Uterus (tissue), 4 donors: ENCODE results near the gene CNST. TPM values are rescaled to one million over a fixed set of nuclear protein-coding genes. Genes with fewer than 3 reads are reported as not detected.
"Not testable (repeated sequence)": the region's sequence is repeated elsewhere in the genome, so short reads cannot be mapped to it uniquely, and the experiment has no call there.

Source experiments
- DNase-seq, 2 donors: peaks; one replicate each; pipeline ENCODE4 v3.0.0-alpha.2; 2019 to 2020
- H3K27ac ChIP-seq, 2 donors: fragments of 200-600 bp; sonication (generic); 1 replicate in 1 of 2; 2 replicates in 1 of 2; pipeline ENCODE4 v1.5.1; 2016 to 2018
- H3K27me3 ChIP-seq, 2 donors: fragments of 200-600 bp; sonication (generic); one replicate each; pipeline ENCODE4 v1.5.1; 2018 to 2019; ENCODE audit warnings: control low read depth in 1 of 2
- H3K36me3 ChIP-seq, 2 donors: fragments of 200-600 bp; sonication (generic); one replicate each; pipeline ENCODE4 v1.5.1; 2019; ENCODE audit warnings: control low read depth in 1 of 2
- H3K4me1 ChIP-seq, 2 donors: fragments of 200-600 bp; sonication (generic); one replicate each; pipeline ENCODE4 v1.5.1; 2018 to 2019; ENCODE audit warnings: control low read depth in 1 of 2
- H3K4me3 ChIP-seq, 2 donors: fragments of 200-600 bp; sonication (generic); 1 replicate in 1 of 2; 2 replicates in 1 of 2; pipeline ENCODE4 v1.5.1; 2018 to 2019; ENCODE audit warnings: mild to moderate bottlenecking in 1 of 2
- H3K9me3 ChIP-seq, 2 donors: fragments of 200-600 bp; sonication (generic); one replicate each; pipeline ENCODE4 v1.5.1; 2019; ENCODE audit warnings: control low read depth in 1 of 2
- CTCF ChIP-seq, 4 experiments: fragments of 200-600 bp in 2 of 4; fragments of 450-650 bp in 2 of 4; sonication (generic) in 2 of 4; IDR thresholded peaks; one replicate each; pipeline ENCODE4 v1.5.1; 2016 to 2019; ENCODE audit warnings: antibody characterized with exemption in 4 of 4, mild to moderate bottlenecking in 2 of 4, moderate library complexity in 1 of 4
- POLR2A ChIP-seq, 2 donors: fragments of 450-650 bp; IDR thresholded peaks; one replicate each; pipeline ENCODE4 v1.6.1; 2016; ENCODE audit warnings: antibody characterized with exemption in 2 of 2, mild to moderate bottlenecking in 1 of 2, moderate library complexity in 1 of 2
- intact Hi-C: fragments of 100-400 bp; cut with DNase I; formaldehyde crosslinking; loops from one replicate; pipeline ENCODE4 v1.15.1; 2023; ENCODE audit warnings: low total_unique reads
- total RNA-seq, 4 donors: library from RNA; depleted of rRNA in 3 of 4; stranded (reverse); fragments of >200 nt in 3 of 4; gene quantifications; one replicate each; pipeline versions ENCODE4 v1.1.0 to v1.2.4, GENCODE V29; 2014 to 2023
- donor health status: DM: yes; HTN: yes; CAD: no.

The CNST gene
- total RNA-seq, 4 donors from 2014 or later: 19.7 to 31.0 (median 29.2) TPM

GRCh38 chr1:246571309-246571708, 5.1 kb downstream of the CNST start:
- intact Hi-C loops, H3K27me3 ChIP-seq, H3K4me3 ChIP-seq, H3K36me3 ChIP-seq, DNase-seq, H3K9me3 ChIP-seq, H3K4me1 ChIP-seq: not testable (repeated sequence)
- TF ChIP-seq POLR2A (IDR thresholded peaks at IDR 0.05): peak in 1 of 2 donors; percentile 14
- peak overlapping the region; percentile 26 to 70 for H3K27ac ChIP-seq

DNA sequence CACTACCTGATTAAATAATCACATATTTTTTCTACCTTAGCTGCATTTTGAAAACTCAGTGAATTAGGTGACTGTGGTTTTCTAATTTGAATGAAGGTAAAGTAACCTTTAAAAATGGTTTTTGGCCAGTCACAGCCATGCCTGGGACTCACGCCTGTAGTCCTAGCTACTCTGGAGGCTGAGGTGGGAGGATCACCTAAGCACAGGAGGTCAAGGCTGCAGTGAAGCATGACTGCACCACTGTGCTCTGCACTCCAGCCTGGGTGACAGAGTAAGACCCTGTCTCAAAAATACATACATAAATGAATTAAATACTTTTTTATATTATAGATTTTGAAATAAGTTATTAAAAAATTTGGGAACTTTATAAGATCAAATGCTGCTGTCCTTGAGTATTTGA, 5.7 kb downstream of the CNST start:
- no peak overlapping the region for H3K4me3 ChIP-seq
- peak overlapping the region; percentile 26 to 70 for H3K27ac ChIP-seq
- H3K27me3 ChIP-seq: no peaks in the 10 kb centered on the region
- no peaks in the 10 kb centered on the region for H3K4me1 ChIP-seq
- intact Hi-C loops: no loop called here
- H3K36me3 ChIP-seq: no peaks in the 10 kb centered on the region
- TF ChIP-seq POLR2A (IDR thresholded peaks at IDR 0.05) (no peak), CTCF (IDR thresholded peaks at IDR 0.05) (no peak)
- H3K9me3 ChIP-seq: no peaks in the 10 kb centered on the region
- no peak for DNase-seq

GRCh38 chr1:246572785-246573184, 6.5 kb downstream of the CNST start:
- Histone ChIP-seq H3K9me3 (no peaks in the 10 kb centered on the region), H3K4me3 (no peak overlapping the region), H3K36me3 (no peaks in the 10 kb centered on the region), H3K27ac (peak overlapping the region in 1 of 2 donors; percentile 65), H3K4me1 (no peaks in the 10 kb centered on the region), H3K27me3 (no peaks in the 10 kb centered on the region)
- no peak for TF ChIP-seq POLR2A (IDR thresholded peaks at IDR 0.05)
- DNase-seq: no peak
- intact Hi-C loops: no loop called here

DNA sequence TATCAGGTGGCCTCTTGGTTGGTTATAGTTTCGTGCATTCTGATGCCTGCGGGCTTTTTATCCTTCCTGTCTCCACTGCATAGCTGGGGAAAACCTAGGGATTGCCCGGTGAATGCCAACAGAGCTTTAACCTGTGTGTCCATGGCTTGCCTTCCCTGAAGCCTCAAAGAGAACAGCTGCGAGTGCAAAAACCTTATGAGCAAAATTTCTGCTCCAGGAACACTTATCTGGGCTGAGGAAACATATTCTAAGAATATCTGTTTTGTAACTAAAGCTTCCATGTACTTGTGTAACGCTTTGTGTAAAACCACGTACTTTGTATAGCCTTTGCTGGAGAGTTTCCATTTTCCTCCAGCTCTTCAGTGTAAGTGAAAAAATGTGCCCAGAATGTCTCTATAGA, 7.2 kb downstream of the CNST start:
- intact Hi-C loops: no loop called here
- Histone ChIP-seq H3K27me3 (no peaks in the 10 kb centered on the region), H3K27ac (peak overlapping the region in 1 of 2 donors; percentile 65)

GRCh38 chr1:246576709-246577032, 10.4 kb downstream of the CNST start:
- no peaks in the 10 kb centered on the region for H3K27me3 ChIP-seq
- H3K4me3 ChIP-seq: no peak overlapping the region
- DNase-seq: no peak
- peak overlapping the region in 1 of 2 donors; percentile 31 for H3K27ac ChIP-seq
- H3K9me3 ChIP-seq: no peaks in the 10 kb centered on the region
- no peaks in the 10 kb centered on the region for H3K36me3 ChIP-seq
- H3K4me1 ChIP-seq: peaks cover 0 to 10% of the 10 kb centered on the region in 2 donors
- intact Hi-C loops: no loop called here
- TF ChIP-seq POLR2A (IDR thresholded peaks at IDR 0.05) (no peak), CTCF (IDR thresholded peaks at IDR 0.05) (no peak)

More for the DNA sequence above, 7.2 kb downstream of the CNST start:
- no peaks in the 10 kb centered on the region for H3K9me3 ChIP-seq
- TF ChIP-seq CTCF (IDR thresholded peaks at IDR 0.05): no peak
- no peak for TF ChIP-seq POLR2A (IDR thresholded peaks at IDR 0.05)
- no peak overlapping the region for H3K4me3 ChIP-seq
- no peaks in the 10 kb centered on the region for H3K4me1 ChIP-seq
- DNase-seq: no peak
- no peaks in the 10 kb centered on the region for H3K36me3 ChIP-seq

DNA sequence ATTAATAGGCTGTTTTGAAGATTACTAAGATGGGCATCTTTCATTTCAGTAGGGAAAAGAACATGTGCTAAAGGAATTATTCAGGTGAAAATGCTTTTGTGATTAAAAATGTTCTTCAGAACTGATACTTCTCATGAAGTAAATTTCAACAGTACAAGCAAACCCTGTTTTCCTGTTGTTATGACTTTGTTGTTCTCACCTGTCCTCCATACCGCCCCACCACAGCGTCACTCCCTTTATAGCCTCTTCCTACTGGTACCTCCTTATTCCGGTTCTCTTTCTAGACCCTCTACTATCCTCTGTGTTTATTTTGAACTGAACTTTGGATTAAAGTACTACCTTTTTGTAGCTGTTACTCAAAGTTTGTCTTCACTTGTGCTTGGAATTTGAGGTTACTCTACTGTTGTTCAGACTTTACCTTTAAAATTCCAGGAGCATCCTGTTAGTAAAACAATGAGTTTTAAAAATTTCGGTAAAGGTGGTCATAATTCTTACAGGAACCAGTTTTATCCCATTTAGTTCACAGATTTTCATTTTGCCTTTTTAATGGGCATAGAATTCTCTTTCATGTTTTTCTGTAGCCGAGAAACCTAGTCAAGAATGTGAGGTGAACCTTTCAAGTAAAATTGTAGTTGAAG, 10.9 kb downstream of the CNST start:
- peaks cover 0 to 10% of the 10 kb centered on the region in 2 donors for H3K4me1 ChIP-seq
- no peaks in the 10 kb centered on the region for H3K36me3 ChIP-seq
- intact Hi-C loops: no loop called here
- DNase-seq: no peak
- H3K27me3 ChIP-seq: no peaks in the 10 kb centered on the region
- H3K9me3 ChIP-seq: no peaks in the 10 kb centered on the region
- H3K27ac ChIP-seq: peak overlapping the region in 1 of 2 donors; percentile 31
- TF ChIP-seq POLR2A (IDR thresholded peaks at IDR 0.05) (no peak), CTCF (IDR thresholded peaks at IDR 0.05) (no peak)
- no peak overlapping the region for H3K4me3 ChIP-seq
